Nasal cavity respiratory epithelium epithelial cell of viscerocranial mucosa (primary cell): ENCODE data around the gene ZBED5. TPM values are rescaled to one million over a fixed set of nuclear protein-coding genes. Genes with fewer than 3 reads are reported as not detected.

Experiments
- total RNA-seq: library from RNA; depleted of rRNA; stranded (reverse); fragments of >200 nt; gene quantifications from 2 replicates; pipeline ENCODE4 v1.2.3, GENCODE V29; 2014

ZBED5 gene
- total RNA-seq, result 18.8 and 38.9 TPM in 2 replicates

DNA sequence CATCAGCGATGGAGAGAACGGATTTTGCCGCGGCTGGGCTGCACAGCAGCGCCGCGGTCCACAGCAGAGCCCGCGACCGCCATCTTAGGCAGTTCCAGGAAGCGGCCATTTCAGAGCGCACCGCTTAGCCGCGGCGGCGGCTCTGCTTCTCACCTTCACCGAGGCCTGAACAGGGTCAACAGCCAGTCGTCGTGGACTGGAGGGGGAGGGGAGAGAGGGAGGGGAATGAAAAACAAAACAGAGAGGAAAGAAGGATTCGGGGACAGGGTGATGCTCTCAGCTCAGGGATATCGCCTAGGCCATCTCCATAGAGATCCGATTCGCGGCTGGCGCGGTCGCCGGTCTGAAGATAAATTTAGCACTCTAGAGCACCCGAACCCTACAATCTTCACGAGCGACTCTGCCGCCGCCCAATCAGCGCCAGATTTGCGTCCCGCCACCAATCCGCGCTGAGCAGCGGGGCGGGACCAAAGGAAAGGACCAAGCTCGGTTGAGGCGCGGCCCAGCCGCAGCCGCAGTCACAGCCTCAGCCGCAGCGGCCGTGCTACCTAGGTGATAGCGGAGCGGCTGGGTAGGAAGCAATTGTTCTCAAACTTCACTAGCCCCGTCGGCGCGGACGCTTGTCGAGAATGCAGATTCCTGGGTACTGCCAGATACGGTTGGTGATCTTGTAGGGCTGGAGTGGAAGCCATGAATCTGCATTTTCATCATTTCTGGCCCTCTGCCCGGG is at the start of gene ZBED5:
Gene ZBED5, minus strand, starts transcription at position 345 of the 730 bp plus-strand sequence. CDS start 3,108 bp downstream, outside the sequence.

DNA sequence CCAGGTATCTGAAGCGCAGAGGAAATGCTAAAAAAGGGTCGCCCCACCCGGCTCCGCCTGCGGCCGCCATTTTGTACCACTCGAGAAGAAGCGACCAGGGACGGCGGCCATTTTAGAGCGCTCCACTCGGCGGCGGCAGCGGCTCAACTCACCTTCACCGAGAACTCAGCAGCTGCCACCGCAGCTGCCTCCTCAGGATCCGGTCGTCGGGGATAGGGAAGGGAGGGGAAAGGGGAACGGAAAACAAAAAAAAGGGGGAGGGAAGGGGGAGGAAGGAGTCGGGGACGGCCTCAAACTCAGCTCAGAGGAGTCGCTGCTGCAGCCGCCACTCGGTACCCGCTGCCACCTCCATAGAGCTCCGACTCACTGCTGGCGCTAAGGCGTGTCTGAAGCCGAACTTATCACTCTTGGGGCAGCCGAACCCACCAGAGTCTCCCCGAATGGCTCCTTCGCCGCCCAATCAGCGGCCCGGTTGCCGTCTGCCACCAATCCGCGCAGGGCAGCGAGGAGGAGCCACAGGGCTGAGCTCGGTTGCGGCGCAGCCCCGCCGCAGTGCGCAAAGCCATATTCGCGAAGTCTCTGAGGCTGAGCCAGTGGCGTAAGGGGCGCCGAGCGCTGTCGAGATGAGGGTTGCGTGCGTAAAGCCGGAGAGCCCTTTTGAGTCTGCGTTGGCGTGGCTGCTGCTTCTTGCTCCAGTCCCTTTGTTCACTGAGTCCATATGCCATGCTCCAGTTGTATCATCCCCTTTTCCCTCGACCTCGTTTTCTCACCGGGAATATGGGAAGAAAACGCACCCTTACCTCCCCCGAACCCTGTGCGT is 49.1 kb downstream of the ZBED5 start, which contains the start of gene EIF4G2:
Gene EIF4G2, minus strand, starts transcription at position 374 of the 820 bp plus-strand sequence.

Other genes with a start within 250 kb of the ZBED5 start
- 0.50 and 0.68 TPM in 2 replicates for gene IRAG1, start 164.3 kb downstream of the ZBED5 start, total RNA-seq
- 35.3 and 45.1 TPM in 2 replicates for gene CTR9, start 106.8 kb downstream of the ZBED5 start, total RNA-seq
- 536 and 1,134 TPM in 2 replicates for gene EIF4G2, start 49.1 kb downstream of the ZBED5 start, total RNA-seq